NCI-H226 (cell line): Measurements from ENCODE around the gene CENPC.
"Not testable (repeated sequence)": the region's sequence is repeated elsewhere in the genome, so short reads cannot be mapped to it uniquely, and the experiment has no call there.

ENCODE experiments used
- DNase-seq: peaks from one replicate; pipeline ENCODE4 v3.0.0-alpha.2; 2015

CENPC gene

GRCh38 chr4:67466751-67467150 lies 78.6 kb downstream of the CENPC start:
- DNase-seq, result no peak

GRCh38 chr4:67465763-67466052 lies 79.6 kb downstream of the CENPC start:
- no peak for DNase-seq

- DNase-seq, result no peak
Measured at GRCh38 chr4:67465032-67465762, 80.1 kb downstream of the CENPC start.

GRCh38 chr4:67460574-67460973 lies 84.7 kb downstream of the CENPC start:
- no peak for DNase-seq

- DNase-seq, result no peak
Measured at GRCh38 chr4:67459164-67459563, 86.1 kb downstream of the CENPC start.

- no peak for DNase-seq
Measured at GRCh38 chr4:67456577-67457196, 88.6 kb downstream of the CENPC start.

- not testable (repeated sequence) for DNase-seq
Measured at GRCh38 chr4:67452846-67453205, 92.5 kb downstream of the CENPC start.

- DNase-seq, result peak; percentile 79
Measured at GRCh38 chr4:67452100-67452845, 93.0 kb downstream of the CENPC start.

- DNase-seq, result peak; percentile 34
Measured at GRCh38 chr4:67451464-67451863, 93.8 kb downstream of the CENPC start.

- DNase-seq, result no peak
Measured at GRCh38 chr4:67448621-67449020, 96.7 kb downstream of the CENPC start.

- no peak for DNase-seq
Measured at GRCh38 chr4:67447873-67448272, 97.4 kb downstream of the CENPC start.

- no peak for DNase-seq
Measured at GRCh38 chr4:67446811-67447210, 98.5 kb downstream of the CENPC start.

GRCh38 chr4:67445881-67446280 lies 99.4 kb downstream of the CENPC start:
- not testable (repeated sequence) for DNase-seq

- DNase-seq, result no peak
Measured at GRCh38 chr4:67438975-67439374, 106.3 kb downstream of the CENPC start.

GRCh38 chr4:67437974-67438713 lies 107.2 kb downstream of the CENPC start:
- peak; percentile 60 for DNase-seq

GRCh38 chr4:67436742-67437141 lies 108.6 kb downstream of the CENPC start:
- DNase-seq, result peak; percentile 20

GRCh38 chr4:67430989-67431388 lies 114.3 kb downstream of the CENPC start:
- no peak for DNase-seq

GRCh38 chr4:67428819-67429218 lies 116.5 kb downstream of the CENPC start:
- no peak for DNase-seq
